Measurements from ENCODE around the gene CHAF1B. TPM values are rescaled to one million over a fixed set of nuclear protein-coding genes. Genes with fewer than 3 reads are reported as not detected.

CHAF1B gene
- total RNA-seq, 1 experiment from 2014 or later = 18.7 TPM

DNA sequence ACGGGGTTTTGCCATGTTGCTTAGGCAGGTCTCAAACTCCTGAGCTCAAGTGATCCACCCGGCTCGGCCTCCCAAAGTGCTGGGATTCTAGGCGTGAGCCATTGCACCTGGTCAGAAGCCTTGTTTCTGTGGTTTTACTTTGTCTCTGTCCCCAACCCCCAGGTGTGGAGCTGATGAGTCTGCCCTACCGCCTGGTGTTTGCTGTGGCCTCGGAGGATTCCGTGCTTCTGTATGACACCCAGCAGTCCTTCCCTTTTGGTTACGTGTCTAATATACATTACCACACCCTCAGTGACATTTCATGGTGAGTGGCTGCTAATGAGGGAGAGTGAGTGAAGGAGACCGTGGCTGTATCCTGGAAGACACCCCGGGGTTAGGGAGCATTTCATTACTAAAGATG lies 26.1 kb downstream of the CHAF1B start:
- Mint-ChIP-seq H3K36me3 (ENCODE audit: insufficient read depth, unreplicated experiment) (peaks cover 58% of the 10 kb centered on the region), H3K27me3 (ENCODE audit: insufficient read depth, unreplicated experiment) (no peaks in the 10 kb centered on the region), H3K9me3 (ENCODE audit: unreplicated experiment) (no peaks in the 10 kb centered on the region), H3K27ac (ENCODE audit: unreplicated experiment) (no peak overlapping the region), H3K4me1 (ENCODE audit: low read depth, unreplicated experiment) (no peaks in the 10 kb centered on the region), H3K4me3 (ENCODE audit: unreplicated experiment) (no peak overlapping the region)
- POLR2A ChIA-PET = no interaction called here
- Histone ChIP-seq H3K9me3 (no peaks in the 10 kb centered on the region), H3K4me3 (ENCODE audit: low read depth, low read length) (no peak overlapping the region), H3K36me3 (ENCODE audit: control insufficient read depth, insufficient read depth, low read length) (no peaks in the 10 kb centered on the region), H3K27me3 (replicated peaks; ENCODE audit: control insufficient read depth, insufficient read depth, low read length) (no peaks in the 10 kb centered on the region), H3K4me1 (no peaks in the 10 kb centered on the region)
- no peak for DNase-seq
- TF ChIP-seq, protein P1, sequence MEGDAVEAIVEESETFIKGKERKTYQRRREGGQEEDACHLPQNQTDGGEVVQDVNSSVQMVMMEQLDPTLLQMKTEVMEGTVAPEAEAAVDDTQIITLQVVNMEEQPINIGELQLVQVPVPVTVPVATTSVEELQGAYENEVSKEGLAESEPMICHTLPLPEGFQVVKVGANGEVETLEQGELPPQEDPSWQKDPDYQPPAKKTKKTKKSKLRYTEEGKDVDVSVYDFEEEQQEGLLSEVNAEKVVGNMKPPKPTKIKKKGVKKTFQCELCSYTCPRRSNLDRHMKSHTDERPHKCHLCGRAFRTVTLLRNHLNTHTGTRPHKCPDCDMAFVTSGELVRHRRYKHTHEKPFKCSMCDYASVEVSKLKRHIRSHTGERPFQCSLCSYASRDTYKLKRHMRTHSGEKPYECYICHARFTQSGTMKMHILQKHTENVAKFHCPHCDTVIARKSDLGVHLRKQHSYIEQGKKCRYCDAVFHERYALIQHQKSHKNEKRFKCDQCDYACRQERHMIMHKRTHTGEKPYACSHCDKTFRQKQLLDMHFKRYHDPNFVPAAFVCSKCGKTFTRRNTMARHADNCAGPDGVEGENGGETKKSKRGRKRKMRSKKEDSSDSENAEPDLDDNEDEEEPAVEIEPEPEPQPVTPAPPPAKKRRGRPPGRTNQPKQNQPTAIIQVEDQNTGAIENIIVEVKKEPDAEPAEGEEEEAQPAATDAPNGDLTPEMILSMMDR (IDR thresholded peaks at IDR 0.05; ENCODE audit: insufficient read depth in 1 of 2, low read depth in 1 of 2, low read length in 1 of 2, severe bottlenecking in 1 of 2, unreplicated experiment in 1 of 2) = no peak
- intact Hi-C loops (cut with micrococcal nuclease; ENCODE audit: unreplicated experiment) = no loop called here
- CTCF ChIA-PET = no interaction called here
- BruUV-seq (replicated peaks) = no TSS peak

DNA sequence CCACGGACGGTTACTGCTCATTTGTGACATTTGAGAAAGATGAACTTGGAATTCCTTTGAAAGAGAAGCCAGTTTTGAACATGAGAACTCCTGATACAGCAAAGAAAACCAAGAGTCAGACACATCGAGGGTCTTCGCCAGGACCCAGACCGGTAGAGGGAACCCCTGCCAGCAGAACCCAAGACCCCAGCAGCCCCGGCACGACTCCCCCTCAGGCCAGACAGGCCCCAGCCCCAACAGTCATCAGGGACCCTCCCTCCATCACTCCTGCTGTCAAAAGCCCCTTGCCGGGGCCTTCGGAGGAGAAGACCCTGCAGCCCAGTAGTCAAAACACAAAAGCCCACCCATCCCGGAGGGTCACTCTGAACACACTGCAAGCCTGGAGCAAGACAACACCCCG lies 27.7 kb downstream of the CHAF1B start:
- Histone ChIP-seq H3K27me3 (replicated peaks; ENCODE audit: control insufficient read depth, insufficient read depth, low read length) (no peaks in the 10 kb centered on the region), H3K4me1 (no peaks in the 10 kb centered on the region), H3K9me3 (no peaks in the 10 kb centered on the region), H3K36me3 (ENCODE audit: control insufficient read depth, insufficient read depth, low read length) (no peaks in the 10 kb centered on the region), H3K4me3 (ENCODE audit: low read depth, low read length) (no peak overlapping the region)
- H3K4me1 Mint-ChIP-seq (ENCODE audit: low read depth, unreplicated experiment) = no peaks in the 10 kb centered on the region
- H3K27ac Mint-ChIP-seq (ENCODE audit: unreplicated experiment) = no peak overlapping the region
- POLR2A ChIA-PET = no interaction called here
- no TSS peak for BruUV-seq (replicated peaks)
- TF ChIP-seq, protein P1 (IDR thresholded peaks at IDR 0.05; ENCODE audit: insufficient read depth in 1 of 2, low read depth in 1 of 2, low read length in 1 of 2, severe bottlenecking in 1 of 2, unreplicated experiment in 1 of 2) = no peak
- CTCF ChIA-PET = no interaction called here
- H3K9me3 Mint-ChIP-seq (ENCODE audit: unreplicated experiment) = no peaks in the 10 kb centered on the region
- no peak for DNase-seq
- no peak overlapping the region for H3K4me3 Mint-ChIP-seq (ENCODE audit: unreplicated experiment)
- peaks cover 50% of the 10 kb centered on the region for H3K36me3 Mint-ChIP-seq (ENCODE audit: insufficient read depth, unreplicated experiment)
- intact Hi-C loops (cut with micrococcal nuclease; ENCODE audit: unreplicated experiment) = no loop called here
- no peaks in the 10 kb centered on the region for H3K27me3 Mint-ChIP-seq (ENCODE audit: insufficient read depth, unreplicated experiment)

DNA sequence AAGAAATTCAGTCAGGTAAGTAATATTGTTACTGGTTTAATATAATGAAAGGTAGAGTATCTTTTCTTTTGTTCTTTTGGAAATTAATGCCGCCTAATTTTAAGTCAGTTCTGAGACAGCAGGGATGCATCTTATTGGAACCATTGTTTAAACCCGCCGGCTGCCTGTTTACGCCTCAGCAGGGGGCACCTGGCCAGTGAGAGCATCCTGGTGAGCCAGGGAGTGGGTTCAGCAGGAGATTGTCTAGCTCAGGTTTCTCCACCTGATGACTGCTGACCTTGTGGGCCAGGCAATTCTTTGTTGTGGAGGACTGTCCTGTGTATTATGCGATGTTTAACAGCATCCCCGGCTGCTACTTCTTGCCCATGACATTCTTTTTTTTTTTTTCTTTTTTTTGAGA lies 30.2 kb downstream of the CHAF1B start:
- Histone ChIP-seq H3K4me1 (no peaks in the 10 kb centered on the region), H3K4me3 (ENCODE audit: low read depth, low read length) (no peak overlapping the region), H3K36me3 (ENCODE audit: control insufficient read depth, insufficient read depth, low read length) (no peaks in the 10 kb centered on the region), H3K9me3 (no peaks in the 10 kb centered on the region), H3K27me3 (replicated peaks; ENCODE audit: control insufficient read depth, insufficient read depth, low read length) (no peaks in the 10 kb centered on the region)
- Mint-ChIP-seq H3K4me1 (ENCODE audit: low read depth, unreplicated experiment) (no peaks in the 10 kb centered on the region), H3K27me3 (ENCODE audit: insufficient read depth, unreplicated experiment) (no peaks in the 10 kb centered on the region), H3K27ac (ENCODE audit: unreplicated experiment) (no peak overlapping the region), H3K9me3 (ENCODE audit: unreplicated experiment) (no peaks in the 10 kb centered on the region), H3K36me3 (ENCODE audit: insufficient read depth, unreplicated experiment) (peaks cover 38% of the 10 kb centered on the region), H3K4me3 (ENCODE audit: unreplicated experiment) (no peak overlapping the region)
- no TSS peak for BruUV-seq (replicated peaks)
- POLR2A ChIA-PET = interaction anchor here (0.5 kb wide), 1 partner anchor 96 kb away, joined by 3 read pairs; no protein-coding TSS in a partner anchor
- CTCF ChIA-PET = no interaction called here
- DNase-seq = no peak
- TF ChIP-seq, protein P1 (IDR thresholded peaks at IDR 0.05; ENCODE audit: insufficient read depth in 1 of 2, low read depth in 1 of 2, low read length in 1 of 2, severe bottlenecking in 1 of 2, unreplicated experiment in 1 of 2) = no peak
- intact Hi-C loops (cut with micrococcal nuclease; ENCODE audit: unreplicated experiment) = no loop called here
